GM20000 (cell line): Measurements from ENCODE around the gene CCN5.

Experiments used
- DNase-seq: peaks from one replicate; pipeline ENCODE4 v3.0.0; 2012; ENCODE audit warnings: low spot score
- TF ChIP-seq, protein P1 (sequence below): IDR thresholded peaks from 2 replicates; pipeline ENCODE4 v1.5.1; 2012; ENCODE audit warnings: mild to moderate bottlenecking, control low read depth; ENCODE audit errors: extremely low read depth, missing control alignments

CCN5 gene

DNA sequence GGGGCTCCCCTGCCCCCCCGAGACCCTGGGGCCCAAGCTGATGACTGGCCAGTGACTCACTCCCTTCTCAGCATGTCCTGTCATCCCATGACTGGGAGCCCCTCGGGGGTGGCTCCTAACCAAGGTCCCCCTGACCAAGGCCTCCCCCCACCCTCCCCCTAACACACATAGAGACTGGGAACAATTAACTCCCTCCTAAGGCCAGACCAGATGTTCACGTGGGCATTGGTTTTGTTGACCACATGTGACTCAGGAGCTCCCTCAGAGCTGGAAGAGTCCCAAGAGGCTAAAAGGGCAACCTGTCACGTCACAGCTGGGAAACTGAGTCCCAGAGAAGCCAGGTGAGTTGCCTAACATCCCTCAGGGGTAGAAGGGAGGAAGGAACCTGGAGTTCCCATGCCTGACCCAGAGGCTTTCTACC, 10.6 kb upstream of the CCN5 start:
- no peak for DNase-seq

GRCh38 chr20:44705364-44706094, 9.6 kb upstream of the CCN5 start:
- DNase-seq: no peak
- TF ChIP-seq, protein P1, sequence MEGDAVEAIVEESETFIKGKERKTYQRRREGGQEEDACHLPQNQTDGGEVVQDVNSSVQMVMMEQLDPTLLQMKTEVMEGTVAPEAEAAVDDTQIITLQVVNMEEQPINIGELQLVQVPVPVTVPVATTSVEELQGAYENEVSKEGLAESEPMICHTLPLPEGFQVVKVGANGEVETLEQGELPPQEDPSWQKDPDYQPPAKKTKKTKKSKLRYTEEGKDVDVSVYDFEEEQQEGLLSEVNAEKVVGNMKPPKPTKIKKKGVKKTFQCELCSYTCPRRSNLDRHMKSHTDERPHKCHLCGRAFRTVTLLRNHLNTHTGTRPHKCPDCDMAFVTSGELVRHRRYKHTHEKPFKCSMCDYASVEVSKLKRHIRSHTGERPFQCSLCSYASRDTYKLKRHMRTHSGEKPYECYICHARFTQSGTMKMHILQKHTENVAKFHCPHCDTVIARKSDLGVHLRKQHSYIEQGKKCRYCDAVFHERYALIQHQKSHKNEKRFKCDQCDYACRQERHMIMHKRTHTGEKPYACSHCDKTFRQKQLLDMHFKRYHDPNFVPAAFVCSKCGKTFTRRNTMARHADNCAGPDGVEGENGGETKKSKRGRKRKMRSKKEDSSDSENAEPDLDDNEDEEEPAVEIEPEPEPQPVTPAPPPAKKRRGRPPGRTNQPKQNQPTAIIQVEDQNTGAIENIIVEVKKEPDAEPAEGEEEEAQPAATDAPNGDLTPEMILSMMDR: no peak

More for the DNA sequence above, 10.6 kb upstream of the CCN5 start:
- TF ChIP-seq, protein P1: no peak

DNA sequence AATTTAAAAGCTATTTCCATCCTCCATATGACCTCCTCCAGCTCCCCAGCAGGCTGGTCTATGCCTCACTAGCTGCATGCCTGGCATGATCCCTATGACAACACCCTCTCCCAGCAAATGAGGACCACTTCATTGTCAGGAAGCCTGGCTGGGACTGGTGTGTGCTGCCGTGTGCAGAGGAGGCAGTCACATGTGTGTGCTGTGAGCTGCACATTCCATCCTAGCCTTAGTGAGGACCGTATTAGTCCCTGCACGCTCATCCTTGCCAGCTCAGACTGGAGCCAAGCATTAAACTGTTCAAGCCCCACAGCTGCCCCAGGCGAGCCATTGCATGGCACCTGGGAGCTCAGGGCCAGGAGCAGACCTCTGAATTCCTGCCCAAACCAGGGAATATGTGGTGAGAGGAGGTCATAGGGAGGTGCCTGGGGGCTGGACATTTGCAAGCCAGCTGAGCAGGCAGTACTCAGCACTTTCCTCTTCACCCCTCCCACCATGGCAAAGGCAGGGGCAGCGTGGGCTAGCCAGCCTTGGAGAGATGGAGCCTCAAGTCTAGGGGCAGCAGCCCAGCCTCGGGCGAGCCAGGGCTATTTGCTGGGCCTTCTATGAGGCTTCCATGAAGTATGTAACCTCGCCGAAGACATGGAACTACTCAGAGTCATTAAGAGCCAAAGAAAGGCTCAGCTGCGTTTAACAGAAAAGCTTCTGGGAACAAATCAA, 8.7 kb upstream of the CCN5 start:
- DNase-seq: no peak
- TF ChIP-seq, protein P1: no peak

- DNase-seq: no peak
- TF ChIP-seq, protein P1: no peak
Observed at GRCh38 chr20:44707018-44707579, 8.1 kb upstream of the CCN5 start.

DNA sequence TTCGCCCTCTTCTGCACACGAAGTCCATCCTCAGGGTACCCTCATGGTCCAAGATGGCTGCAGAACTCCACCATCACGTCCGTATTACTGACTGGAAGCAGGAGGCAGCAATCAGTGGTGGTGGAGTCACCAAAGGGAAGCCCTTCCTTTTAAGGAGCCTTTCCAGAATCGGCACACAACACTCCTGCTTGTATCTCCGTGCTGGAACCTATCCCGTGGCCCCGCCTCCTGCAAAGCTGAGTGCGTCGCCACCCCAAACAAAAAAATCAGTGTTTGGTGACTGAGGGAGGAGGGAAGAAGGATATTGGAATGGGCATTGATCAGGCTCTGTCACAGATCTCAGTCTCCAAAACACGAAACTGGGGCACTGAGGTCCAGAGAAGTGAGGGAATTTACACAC, 5.8 kb upstream of the CCN5 start:
- TF ChIP-seq, protein P1: no peak
- DNase-seq: no peak

- TF ChIP-seq, protein P1: no peak
- no peak for DNase-seq
Observed at GRCh38 chr20:44709797-44710196, 5.4 kb upstream of the CCN5 start.

DNA sequence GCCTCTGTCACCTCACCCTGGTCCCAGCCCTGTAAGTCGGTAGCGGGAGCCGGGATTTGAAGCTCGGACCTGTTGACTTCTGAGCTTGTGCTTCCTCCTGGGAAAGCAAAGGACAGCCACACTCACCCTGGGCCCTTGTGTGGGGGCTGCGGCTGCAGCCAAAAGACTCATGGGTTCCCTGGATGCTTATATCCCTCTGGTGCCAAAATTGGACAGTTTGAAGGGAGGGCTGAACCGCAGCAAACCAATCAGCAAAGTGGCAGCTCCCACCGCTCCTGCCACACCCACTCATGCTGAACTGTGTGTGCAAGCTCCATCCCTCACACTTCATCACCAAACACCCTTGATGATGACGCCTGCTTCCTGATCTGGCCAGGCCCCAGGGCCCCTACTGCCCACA, 3.9 kb upstream of the CCN5 start:
- no peak for DNase-seq
- TF ChIP-seq, protein P1: no peak
